ENCODE results near the gene GSK3B.
"Not testable (repeated sequence)": the region's sequence is repeated elsewhere in the genome, so short reads cannot be mapped to it uniquely, and the experiment has no call there.

Gene GSK3B

GRCh38 chr3:119894195-119894594 lies 200.1 kb downstream of the GSK3B start:
- no peak for TF ChIP-seq CTCF (IDR thresholded peaks at IDR 0.05; ENCODE audit: insufficient read depth, low read depth, low read length, missing control alignments)
- no peak overlapping the region for H3K4me3 ChIP-seq (ENCODE audit: low read depth, low read length)
- DNase-seq (ENCODE audit: low read depth), result no peak

GRCh38 chr3:119893769-119894168 lies 200.5 kb downstream of the GSK3B start:
- H3K4me3 ChIP-seq (ENCODE audit: low read depth, low read length), result no peak overlapping the region
- no peak for TF ChIP-seq CTCF (IDR thresholded peaks at IDR 0.05; ENCODE audit: insufficient read depth, low read depth, low read length, missing control alignments)
- DNase-seq (ENCODE audit: low read depth), result no peak

GRCh38 chr3:119891944-119892721 lies 202.1 kb downstream of the GSK3B start:
- DNase-seq (ENCODE audit: low read depth), result peak; percentile 77
- H3K4me3 ChIP-seq (ENCODE audit: low read depth, low read length), result no peak overlapping the region
- TF ChIP-seq CTCF (IDR thresholded peaks at IDR 0.05; ENCODE audit: insufficient read depth, low read depth, low read length, missing control alignments), result peak; percentile 54

GRCh38 chr3:119888681-119889080 lies 205.6 kb downstream of the GSK3B start:
- not testable (repeated sequence) for DNase-seq (ENCODE audit: low read depth); H3K4me3 ChIP-seq (ENCODE audit: low read depth, low read length)

- no peak for TF ChIP-seq CTCF (IDR thresholded peaks at IDR 0.05; ENCODE audit: insufficient read depth, low read depth, low read length, missing control alignments)
- no peak for DNase-seq (ENCODE audit: low read depth)
- no peak overlapping the region for H3K4me3 ChIP-seq (ENCODE audit: low read depth, low read length)
These were observed 208.3 kb downstream of the GSK3B start for GRCh38 chr3:119885746-119886530.

- no peak for TF ChIP-seq CTCF (IDR thresholded peaks at IDR 0.05; ENCODE audit: insufficient read depth, low read depth, low read length, missing control alignments)
These were observed 210.1 kb downstream of the GSK3B start for GRCh38 chr3:119884161-119884557.

GRCh38 chr3:119883461-119884160 lies 210.6 kb downstream of the GSK3B start:
- no peak for TF ChIP-seq CTCF (IDR thresholded peaks at IDR 0.05; ENCODE audit: insufficient read depth, low read depth, low read length, missing control alignments)
- H3K4me3 ChIP-seq (ENCODE audit: low read depth, low read length), result no peak overlapping the region
- no peak for DNase-seq (ENCODE audit: low read depth)

More at GRCh38 chr3:119884161-119884557, 210.1 kb downstream of the GSK3B start:
- no peak overlapping the region for H3K4me3 ChIP-seq (ENCODE audit: low read depth, low read length)
- no peak for DNase-seq (ENCODE audit: low read depth)
